ENCODE measurements around the gene ZC3HAV1.
"Not testable (repeated sequence)": the region's sequence is repeated elsewhere in the genome, so short reads cannot be mapped to it uniquely, and the experiment has no call there.

DNA sequence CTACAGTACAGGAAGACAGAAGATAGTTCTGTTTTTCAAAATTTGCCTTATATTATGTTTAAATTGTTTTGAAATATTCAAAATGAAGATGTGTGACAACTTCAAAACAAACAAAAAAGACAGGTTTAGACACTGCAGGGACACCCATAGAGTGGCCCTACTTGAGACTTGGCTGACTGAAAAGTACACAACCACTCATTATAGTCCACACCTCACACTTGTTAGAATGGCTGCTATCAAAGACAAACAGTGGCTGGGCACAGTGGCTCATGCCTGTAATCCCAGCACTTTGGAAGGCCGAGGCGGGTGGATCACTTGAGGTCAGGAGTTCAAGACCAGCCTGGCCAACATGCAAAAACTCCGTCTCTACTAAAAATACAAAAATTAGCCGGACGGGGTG is 31.8 kb downstream of the ZC3HAV1 start:
- TF ChIP-seq, protein P1, sequence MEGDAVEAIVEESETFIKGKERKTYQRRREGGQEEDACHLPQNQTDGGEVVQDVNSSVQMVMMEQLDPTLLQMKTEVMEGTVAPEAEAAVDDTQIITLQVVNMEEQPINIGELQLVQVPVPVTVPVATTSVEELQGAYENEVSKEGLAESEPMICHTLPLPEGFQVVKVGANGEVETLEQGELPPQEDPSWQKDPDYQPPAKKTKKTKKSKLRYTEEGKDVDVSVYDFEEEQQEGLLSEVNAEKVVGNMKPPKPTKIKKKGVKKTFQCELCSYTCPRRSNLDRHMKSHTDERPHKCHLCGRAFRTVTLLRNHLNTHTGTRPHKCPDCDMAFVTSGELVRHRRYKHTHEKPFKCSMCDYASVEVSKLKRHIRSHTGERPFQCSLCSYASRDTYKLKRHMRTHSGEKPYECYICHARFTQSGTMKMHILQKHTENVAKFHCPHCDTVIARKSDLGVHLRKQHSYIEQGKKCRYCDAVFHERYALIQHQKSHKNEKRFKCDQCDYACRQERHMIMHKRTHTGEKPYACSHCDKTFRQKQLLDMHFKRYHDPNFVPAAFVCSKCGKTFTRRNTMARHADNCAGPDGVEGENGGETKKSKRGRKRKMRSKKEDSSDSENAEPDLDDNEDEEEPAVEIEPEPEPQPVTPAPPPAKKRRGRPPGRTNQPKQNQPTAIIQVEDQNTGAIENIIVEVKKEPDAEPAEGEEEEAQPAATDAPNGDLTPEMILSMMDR (IDR thresholded peaks at IDR 0.05; ENCODE audit: low read length) = not testable (repeated sequence)
- not testable (repeated sequence) for TF ChIP-seq EZH2 (optimal IDR thresholded peaks at IDR 0.05; ENCODE audit: low read depth, low read length)

All from MM.1S (cell line).